SK-N-SH (cell line): ENCODE data around the gene CYP27A1. TPM values are rescaled to one million over a fixed set of nuclear protein-coding genes. Genes with fewer than 3 reads are reported as not detected.

Source experiments
- CTCF ChIA-PET: fragments of 300-600, 350-600 bp; formaldehyde crosslinking; extraction: SDS; loops from one replicate; lab custom pipeline; 2021; lab: Yijun Ruan, JAX
- POLR2A ChIA-PET: fragments of 350-600 bp; sonication (Branson Sonifier 250); formaldehyde crosslinking; extraction: SDS; loops from one replicate; lab custom pipeline; 2020; ENCODE audit warnings: antibody characterized with exemption, inconsistent platforms; lab: Yijun Ruan, JAX
- DNase-seq: peaks from one replicate; pipeline ENCODE4 v3.0.0; 2012
- H2AFZ ChIP-seq: fragments of 200-600 bp; sonication (generic); 2 replicates; pipeline ENCODE4 v1.8.1; 2016; ENCODE audit warnings: antibody characterized with exemption, mild to moderate bottlenecking, low read depth
- H3F3A ChIP-seq: fragments of 200-600 bp; sonication (generic); replicated peaks from 2 replicates; pipeline ENCODE3; 2016; ENCODE audit warnings: antibody characterized with exemption, mild to moderate bottlenecking; ENCODE audit not compliant: insufficient read depth
- H3K27ac ChIP-seq, 2 experiments: fragments of 200-500 bp in 1 of 2; fragments of 200-600 bp in 1 of 2; sonication (Bioruptor generic) in 1 of 2; sonication (generic), shearing (Covaris generic) in 1 of 2; 2 replicates each; pipeline versions ENCODE4 v1.5.1 to v1.6.1; 2014 to 2016; ENCODE audit warnings: low read depth in 2 of 2, inconsistent platforms in 1 of 2, low read length in 1 of 2, mild to moderate bottlenecking in 1 of 2, mixed read lengths in 1 of 2
- H3K27me3 ChIP-seq: fragments of 200-600 bp; sonication (generic), shearing (Covaris generic); 2 replicates; pipeline ENCODE4 v1.6.1; 2016; ENCODE audit warnings: mixed run types; ENCODE audit not compliant: insufficient read depth
- H3K36me3 ChIP-seq, 2 experiments: fragments of 200-500 bp in 1 of 2; fragments of 200-600 bp in 1 of 2; sonication (Bioruptor generic) in 1 of 2; sonication (generic) in 1 of 2; replicated peaks in 1 of 2; 2 replicates each; pipeline versions ENCODE3 to v1.5.1; 2014 to 2016; ENCODE audit warnings: low read length in 1 of 2, mild to moderate bottlenecking in 1 of 2; ENCODE audit not compliant: insufficient read depth in 2 of 2, control insufficient read depth in 1 of 2
- H3K4me1 ChIP-seq, 2 experiments: fragments of 200-500 bp in 1 of 2; fragments of 200-600 bp in 1 of 2; sonication (Bioruptor generic) in 1 of 2; sonication (generic), shearing (Covaris generic) in 1 of 2; 2 replicates each; pipeline versions ENCODE4 v1.5.1 to v1.6.1; 2014 to 2016; ENCODE audit warnings: low read depth in 1 of 2, low read length in 1 of 2, mixed run types in 1 of 2; ENCODE audit not compliant: insufficient read depth in 2 of 2, control insufficient read depth in 1 of 2
- H3K4me2 ChIP-seq: fragments of 200-600 bp; sonication (generic), shearing (Covaris generic); 2 replicates; pipeline ENCODE4 v1.6.1; 2017; ENCODE audit warnings: mixed run types
- H3K4me3 ChIP-seq, 2 experiments: fragments of 200-500 bp in 1 of 2; fragments of 200-600 bp in 1 of 2; sonication (Bioruptor generic) in 1 of 2; sonication (generic), shearing (Covaris generic) in 1 of 2; 2 replicates each; pipeline versions ENCODE4 v1.5.1 to v1.8.1; 2014 to 2016; ENCODE audit warnings: low read depth in 2 of 2, inconsistent platforms in 1 of 2, low read length in 1 of 2, mild to moderate bottlenecking in 1 of 2, mixed read lengths in 1 of 2, moderate library complexity in 1 of 2
- H3K79me2 ChIP-seq: fragments of 200-600 bp; sonication (generic); 2 replicates; pipeline ENCODE4 v1.8.1; 2017; ENCODE audit warnings: mild to moderate bottlenecking; ENCODE audit not compliant: insufficient read depth
- H3K9ac ChIP-seq: fragments of 200-600 bp; sonication (generic); 2 replicates; pipeline ENCODE4 v1.6.1; 2017; ENCODE audit warnings: mixed run types
- H3K9me2 ChIP-seq: fragments of 200-600 bp; sonication (generic); 2 replicates; pipeline ENCODE4 v1.6.1; 2017; ENCODE audit warnings: mixed run types
- H3K9me3 ChIP-seq: fragments of 200-600 bp; sonication (generic); 2 replicates; pipeline ENCODE4 v1.6.1; 2017; ENCODE audit warnings: mixed run types, mild to moderate bottlenecking, moderate library complexity
- H4K20me1 ChIP-seq: fragments of 200-600 bp; sonication (generic); 2 replicates; pipeline ENCODE4 v1.6.1; 2017; ENCODE audit warnings: mild to moderate bottlenecking, mixed run types; ENCODE audit not compliant: insufficient read depth
- FOSL2 ChIP-seq: IDR thresholded peaks from 2 replicates; pipeline ENCODE4 v1.4.0; 2012; ENCODE audit warnings: low read depth, mild to moderate bottlenecking, moderate library complexity, borderline replicate concordance
- FOXJ3 ChIP-seq: sonication (generic); formaldehyde crosslinking; IDR thresholded peaks from 2 replicates; pipeline ENCODE4 v1.5.1; 2020; ENCODE audit warnings: mild to moderate bottlenecking, missing genetic modification reagents
- FOXM1 ChIP-seq: IDR thresholded peaks from 2 replicates; pipeline ENCODE4 v1.4.0; 2012; ENCODE audit warnings: low read depth, mild to moderate bottlenecking
- GABPA ChIP-seq: IDR thresholded peaks from 2 replicates; pipeline ENCODE4 v1.4.0; 2012; ENCODE audit warnings: low read depth, mild to moderate bottlenecking
- MEF2A ChIP-seq: IDR thresholded peaks from 2 replicates; pipeline ENCODE4 v1.4.0; 2012; ENCODE audit warnings: low read depth, borderline replicate concordance
- MXI1 ChIP-seq: IDR thresholded peaks from 2 replicates; pipeline ENCODE4 v1.6.1; 2012; ENCODE audit warnings: mild to moderate bottlenecking, low read depth, low read length, improper control_type of control experiment
- NRF1 ChIP-seq: IDR thresholded peaks from 2 replicates; pipeline ENCODE4 v1.6.1; 2012; ENCODE audit warnings: low read depth, mild to moderate bottlenecking, low read length
- POLR2AphosphoS5 ChIP-seq: IDR thresholded peaks from 2 replicates; pipeline ENCODE4 v1.6.1; 2012; ENCODE audit warnings: low read depth, low read length
- RAD21 ChIP-seq: IDR thresholded peaks from 2 replicates; pipeline ENCODE4 v1.6.1; 2012; ENCODE audit warnings: mild to moderate bottlenecking, low read length
- RCOR1 ChIP-seq: fragments of 150-350 bp; IDR thresholded peaks from 2 replicates; pipeline ENCODE4 v1.6.1; 2017; ENCODE audit warnings: antibody characterized with exemption, low read length
- RFX5 ChIP-seq: IDR thresholded peaks from 2 replicates; pipeline ENCODE4 v1.6.1; 2012; ENCODE audit warnings: mild to moderate bottlenecking, improper control_type of control experiment, low read length
- TAF1 ChIP-seq: IDR thresholded peaks from 2 replicates; pipeline ENCODE4 v1.6.1; 2012; ENCODE audit warnings: low read depth, mild to moderate bottlenecking, low read length, moderate library complexity, borderline replicate concordance
- TEAD4 ChIP-seq: IDR thresholded peaks from 2 replicates; pipeline ENCODE4 v1.4.0; 2012; ENCODE audit warnings: mild to moderate bottlenecking, borderline replicate concordance; ENCODE audit not compliant: insufficient read depth
- WGBS: methylation state at CpG from one replicate; pipeline ENCODE4 v1.1.6; 2017; ENCODE audit warnings: low lambda C conversion rate; 5-methylcytosine and 5-hydroxymethylcytosine counted together
- polyA plus RNA-seq, 3 experiments: library from polyadenylated mRNA; depleted of rRNA; stranded (reverse); fragments of >200 nt; gene quantifications; 2 replicates each; pipeline ENCODE4 v1.2.3, GENCODE V29; 2012
- TF ChIP-seq, protein P1 (sequence below): fragments of 150-350 bp; IDR thresholded peaks from 2 replicates; pipeline ENCODE4 v1.6.1; 2017; ENCODE audit warnings: antibody characterized with exemption, low read length, low read depth, borderline replicate concordance
- TF ChIP-seq, protein P2 (sequence below): IDR thresholded peaks from 2 replicates; pipeline ENCODE4 v1.6.1; 2012; ENCODE audit warnings: mild to moderate bottlenecking, low read depth, low read length, moderate library complexity
- TF ChIP-seq, protein P3 (sequence below): fragments of 200-600 bp; sonication (generic); IDR thresholded peaks from 2 replicates; pipeline ENCODE4 v1.6.1; 2017; ENCODE audit warnings: antibody characterized with exemption, mild to moderate bottlenecking, moderate library complexity
- TF ChIP-seq, protein P4 (sequence below): IDR thresholded peaks from 2 replicates; pipeline ENCODE4 v1.4.0; 2012; ENCODE audit warnings: low read depth, borderline replicate concordance
- TF ChIP-seq, protein P5 (sequence below): IDR thresholded peaks from 2 replicates; pipeline ENCODE4; 2012

Gene CYP27A1
- 0.18 and 0.54 TPM in 2 replicates for polyA plus RNA-seq (2012; rRNA removed)
- polyA plus RNA-seq (2012; cell fraction: cytosol; rRNA removed) = 0.19 and 0.46 TPM in 2 replicates
- polyA plus RNA-seq (2012; cell fraction: nucleus; rRNA removed) = 0.66 and 0.76 TPM in 2 replicates

GRCh38 chr2:218781691-218782527, at the start of gene CYP27A1:
TSS of gene CYP27A1 (plus strand) at chr2:218782147. CDS start at chr2:218782183, 36 bp downstream.
- Histone ChIP-seq H3K36me3 (no peaks in the 10 kb centered on the region), H3K4me1 (no peaks in the 10 kb centered on the region; a peak in 1 of 4 replicates), H3K9ac (no peak within 1 kb of the TSS), H3K4me3 (no peak within 1 kb of the TSS), H3K27ac (no peak within 1 kb of the TSS), H3K4me2 (no peak within 1 kb of the TSS), H3F3A (no peaks in the 10 kb centered on the region), H4K20me1 (no peaks in the 10 kb centered on the region), H3K27me3 (no peaks in the 10 kb centered on the region), H3K79me2 (no peaks in the 10 kb centered on the region), H2AFZ (no peak within 1 kb of the TSS), H3K9me3 (no peaks in the 10 kb centered on the region), H3K9me2 (no peaks in the 10 kb centered on the region)
- ChIA-PET CTCF (no interaction called here), POLR2A (no interaction called here)
- WGBS = 75% methylated on average over 34 of the region's 76 CpGs
- peak; percentile 37 for DNase-seq
- TF ChIP-seq FOSL2 (no peak), RCOR1 (no peak), MEF2A (no peak), TAF1 (no peak), MXI1 (no peak), GABPA (no peak), RAD21 (no peak), TEAD4 (no peak), POLR2AphosphoS5 (no peak), NRF1 (no peak), FOXM1 (no peak), RFX5 (no peak), FOXJ3 (CRISPR knock-in tag) (no peak)
- TF ChIP-seq, protein P1, sequence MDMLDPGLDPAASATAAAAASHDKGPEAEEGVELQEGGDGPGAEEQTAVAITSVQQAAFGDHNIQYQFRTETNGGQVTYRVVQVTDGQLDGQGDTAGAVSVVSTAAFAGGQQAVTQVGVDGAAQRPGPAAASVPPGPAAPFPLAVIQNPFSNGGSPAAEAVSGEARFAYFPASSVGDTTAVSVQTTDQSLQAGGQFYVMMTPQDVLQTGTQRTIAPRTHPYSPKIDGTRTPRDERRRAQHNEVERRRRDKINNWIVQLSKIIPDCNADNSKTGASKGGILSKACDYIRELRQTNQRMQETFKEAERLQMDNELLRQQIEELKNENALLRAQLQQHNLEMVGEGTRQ = no peak
- TF ChIP-seq, protein P2, sequence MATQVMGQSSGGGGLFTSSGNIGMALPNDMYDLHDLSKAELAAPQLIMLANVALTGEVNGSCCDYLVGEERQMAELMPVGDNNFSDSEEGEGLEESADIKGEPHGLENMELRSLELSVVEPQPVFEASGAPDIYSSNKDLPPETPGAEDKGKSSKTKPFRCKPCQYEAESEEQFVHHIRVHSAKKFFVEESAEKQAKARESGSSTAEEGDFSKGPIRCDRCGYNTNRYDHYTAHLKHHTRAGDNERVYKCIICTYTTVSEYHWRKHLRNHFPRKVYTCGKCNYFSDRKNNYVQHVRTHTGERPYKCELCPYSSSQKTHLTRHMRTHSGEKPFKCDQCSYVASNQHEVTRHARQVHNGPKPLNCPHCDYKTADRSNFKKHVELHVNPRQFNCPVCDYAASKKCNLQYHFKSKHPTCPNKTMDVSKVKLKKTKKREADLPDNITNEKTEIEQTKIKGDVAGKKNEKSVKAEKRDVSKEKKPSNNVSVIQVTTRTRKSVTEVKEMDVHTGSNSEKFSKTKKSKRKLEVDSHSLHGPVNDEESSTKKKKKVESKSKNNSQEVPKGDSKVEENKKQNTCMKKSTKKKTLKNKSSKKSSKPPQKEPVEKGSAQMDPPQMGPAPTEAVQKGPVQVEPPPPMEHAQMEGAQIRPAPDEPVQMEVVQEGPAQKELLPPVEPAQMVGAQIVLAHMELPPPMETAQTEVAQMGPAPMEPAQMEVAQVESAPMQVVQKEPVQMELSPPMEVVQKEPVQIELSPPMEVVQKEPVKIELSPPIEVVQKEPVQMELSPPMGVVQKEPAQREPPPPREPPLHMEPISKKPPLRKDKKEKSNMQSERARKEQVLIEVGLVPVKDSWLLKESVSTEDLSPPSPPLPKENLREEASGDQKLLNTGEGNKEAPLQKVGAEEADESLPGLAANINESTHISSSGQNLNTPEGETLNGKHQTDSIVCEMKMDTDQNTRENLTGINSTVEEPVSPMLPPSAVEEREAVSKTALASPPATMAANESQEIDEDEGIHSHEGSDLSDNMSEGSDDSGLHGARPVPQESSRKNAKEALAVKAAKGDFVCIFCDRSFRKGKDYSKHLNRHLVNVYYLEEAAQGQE = no peak
- TF ChIP-seq, protein P3, sequence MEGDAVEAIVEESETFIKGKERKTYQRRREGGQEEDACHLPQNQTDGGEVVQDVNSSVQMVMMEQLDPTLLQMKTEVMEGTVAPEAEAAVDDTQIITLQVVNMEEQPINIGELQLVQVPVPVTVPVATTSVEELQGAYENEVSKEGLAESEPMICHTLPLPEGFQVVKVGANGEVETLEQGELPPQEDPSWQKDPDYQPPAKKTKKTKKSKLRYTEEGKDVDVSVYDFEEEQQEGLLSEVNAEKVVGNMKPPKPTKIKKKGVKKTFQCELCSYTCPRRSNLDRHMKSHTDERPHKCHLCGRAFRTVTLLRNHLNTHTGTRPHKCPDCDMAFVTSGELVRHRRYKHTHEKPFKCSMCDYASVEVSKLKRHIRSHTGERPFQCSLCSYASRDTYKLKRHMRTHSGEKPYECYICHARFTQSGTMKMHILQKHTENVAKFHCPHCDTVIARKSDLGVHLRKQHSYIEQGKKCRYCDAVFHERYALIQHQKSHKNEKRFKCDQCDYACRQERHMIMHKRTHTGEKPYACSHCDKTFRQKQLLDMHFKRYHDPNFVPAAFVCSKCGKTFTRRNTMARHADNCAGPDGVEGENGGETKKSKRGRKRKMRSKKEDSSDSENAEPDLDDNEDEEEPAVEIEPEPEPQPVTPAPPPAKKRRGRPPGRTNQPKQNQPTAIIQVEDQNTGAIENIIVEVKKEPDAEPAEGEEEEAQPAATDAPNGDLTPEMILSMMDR = no peak
- TF ChIP-seq, protein P4, sequence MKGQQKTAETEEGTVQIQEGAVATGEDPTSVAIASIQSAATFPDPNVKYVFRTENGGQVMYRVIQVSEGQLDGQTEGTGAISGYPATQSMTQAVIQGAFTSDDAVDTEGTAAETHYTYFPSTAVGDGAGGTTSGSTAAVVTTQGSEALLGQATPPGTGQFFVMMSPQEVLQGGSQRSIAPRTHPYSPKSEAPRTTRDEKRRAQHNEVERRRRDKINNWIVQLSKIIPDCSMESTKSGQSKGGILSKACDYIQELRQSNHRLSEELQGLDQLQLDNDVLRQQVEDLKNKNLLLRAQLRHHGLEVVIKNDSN = no peak
- TF ChIP-seq, protein P5, sequence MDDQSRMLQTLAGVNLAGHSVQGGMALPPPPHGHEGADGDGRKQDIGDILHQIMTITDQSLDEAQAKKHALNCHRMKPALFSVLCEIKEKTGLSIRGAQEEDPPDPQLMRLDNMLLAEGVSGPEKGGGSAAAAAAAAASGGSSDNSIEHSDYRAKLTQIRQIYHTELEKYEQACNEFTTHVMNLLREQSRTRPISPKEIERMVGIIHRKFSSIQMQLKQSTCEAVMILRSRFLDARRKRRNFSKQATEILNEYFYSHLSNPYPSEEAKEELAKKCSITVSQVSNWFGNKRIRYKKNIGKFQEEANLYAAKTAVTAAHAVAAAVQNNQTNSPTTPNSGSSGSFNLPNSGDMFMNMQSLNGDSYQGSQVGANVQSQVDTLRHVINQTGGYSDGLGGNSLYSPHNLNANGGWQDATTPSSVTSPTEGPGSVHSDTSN = no peak
